GM19463 (cell line): ENCODE results near the gene RAB44.
"Not testable (repeated sequence)": the region's sequence is repeated elsewhere in the genome, so short reads cannot be mapped to it uniquely, and the experiment has no call there.

Experiments
- ATAC-seq: cut with Tn5 transposase; IDR thresholded peaks from one replicate; pipeline ENCODE4 v1.9.1; 2021; ENCODE audit warnings: mild to moderate bottlenecking, moderate library complexity; ENCODE audit not compliant: unreplicated experiment

Gene RAB44

DNA sequence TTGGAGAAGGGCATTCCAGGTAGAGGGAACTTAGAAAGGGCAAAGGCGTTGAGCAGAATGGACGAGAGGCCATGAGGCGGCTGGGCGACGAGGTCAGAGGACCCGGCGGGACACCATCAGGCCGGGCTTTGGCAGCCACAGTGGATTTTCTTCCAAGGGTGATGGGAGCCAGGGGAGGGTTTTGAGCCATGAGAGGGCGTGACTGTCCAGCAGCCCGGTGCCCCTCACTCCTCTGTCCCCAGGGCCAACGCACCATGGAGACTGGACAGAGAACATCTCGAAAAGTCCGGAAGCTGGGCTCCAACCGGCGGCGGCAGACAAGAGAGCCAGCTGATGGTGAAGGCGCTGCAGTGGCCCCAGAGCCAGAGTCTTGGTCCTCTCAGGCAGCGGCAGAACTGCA lies 6.4 kb downstream of the RAB44 start:
- ATAC-seq, result no peak

DNA sequence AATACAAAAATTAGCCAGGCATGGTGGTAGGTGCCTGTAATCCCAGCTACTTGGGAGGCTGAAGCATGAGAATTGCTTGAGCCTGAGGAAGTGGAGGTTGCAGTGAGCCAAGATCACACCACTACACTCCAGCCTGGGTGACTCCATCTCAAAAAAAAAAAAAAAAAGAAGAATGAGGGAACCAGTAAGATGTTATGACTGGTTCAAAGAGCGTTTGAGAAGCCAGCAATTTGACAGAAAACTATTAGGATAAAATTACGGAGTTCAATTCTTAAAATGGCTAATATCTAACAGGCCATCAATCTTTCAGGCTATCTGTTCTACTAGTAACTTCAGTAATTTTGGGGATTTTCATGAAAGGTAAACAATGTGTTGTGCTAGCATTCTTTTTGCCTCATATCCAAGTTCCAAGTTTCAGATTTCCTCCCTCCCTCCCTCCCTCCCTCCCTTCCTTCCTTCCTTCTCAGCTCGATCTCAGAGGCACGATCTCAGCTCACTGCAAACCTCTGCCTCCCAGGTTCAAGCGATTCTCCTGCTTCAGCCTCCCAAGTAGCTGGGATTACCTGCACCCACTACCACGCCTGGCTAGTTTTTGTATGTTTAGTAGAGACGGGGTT lies 7.4 kb downstream of the RAB44 start:
- ATAC-seq, result not testable (repeated sequence)

DNA sequence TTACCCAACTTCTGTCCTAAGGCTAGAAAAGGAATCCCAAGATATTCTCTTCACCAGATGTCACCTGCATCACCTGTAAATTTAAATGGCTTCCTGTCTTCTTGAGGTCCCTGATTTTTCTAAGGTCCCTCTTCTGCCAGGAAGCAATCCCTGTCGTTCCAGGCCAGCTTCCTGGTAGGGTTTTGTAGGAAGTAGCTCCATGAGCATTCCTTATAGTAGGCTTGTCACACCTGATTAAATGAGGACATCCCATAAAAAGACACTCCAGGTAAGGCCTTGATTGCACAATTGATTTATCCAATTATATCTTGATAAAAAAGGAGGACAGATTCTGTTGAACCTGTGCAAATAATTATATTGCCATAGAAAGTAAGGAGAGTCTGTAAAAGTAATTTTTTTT lies 8.7 kb downstream of the RAB44 start:
- no peak for ATAC-seq

DNA sequence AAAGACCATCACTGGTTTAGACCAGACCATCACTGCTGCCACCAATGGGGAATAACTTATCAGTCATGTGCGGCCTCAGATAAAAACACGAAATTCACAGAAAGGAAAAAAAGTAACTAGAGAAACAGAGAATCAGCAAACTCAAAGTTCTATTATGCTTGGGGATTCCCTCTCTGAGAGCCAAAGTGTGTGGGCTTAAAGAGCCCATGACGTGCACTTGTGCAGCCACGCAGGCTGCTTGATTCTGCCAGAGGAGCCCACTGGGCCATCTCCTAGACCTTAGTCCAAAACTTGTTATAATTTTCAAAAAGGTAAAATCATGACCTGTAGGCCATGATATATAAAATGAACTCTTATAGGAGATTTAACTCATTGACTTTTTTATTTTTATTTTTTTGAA lies 15.2 kb downstream of the RAB44 start:
- ATAC-seq, result no peak

DNA sequence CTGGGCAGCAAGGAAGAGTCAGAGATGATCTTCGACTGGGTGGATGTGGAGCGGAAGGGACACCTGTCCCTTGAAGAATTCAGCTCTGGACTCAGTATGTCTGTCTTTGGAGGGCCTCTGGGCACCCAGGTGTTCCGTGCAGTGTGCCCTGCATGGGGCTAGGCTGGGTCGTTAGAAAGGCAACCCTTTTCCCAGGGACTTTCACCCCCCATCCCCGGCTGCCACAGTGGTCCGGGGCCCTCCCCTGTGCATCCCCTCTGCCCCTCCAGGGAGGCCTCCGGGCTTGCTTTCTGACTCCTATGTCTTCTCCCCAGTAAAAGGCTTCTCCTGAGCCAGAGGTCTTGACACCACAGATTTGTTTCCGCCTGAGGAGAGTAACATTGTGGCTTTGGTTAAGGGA lies 16.2 kb downstream of the RAB44 start:
- no peak for ATAC-seq

DNA sequence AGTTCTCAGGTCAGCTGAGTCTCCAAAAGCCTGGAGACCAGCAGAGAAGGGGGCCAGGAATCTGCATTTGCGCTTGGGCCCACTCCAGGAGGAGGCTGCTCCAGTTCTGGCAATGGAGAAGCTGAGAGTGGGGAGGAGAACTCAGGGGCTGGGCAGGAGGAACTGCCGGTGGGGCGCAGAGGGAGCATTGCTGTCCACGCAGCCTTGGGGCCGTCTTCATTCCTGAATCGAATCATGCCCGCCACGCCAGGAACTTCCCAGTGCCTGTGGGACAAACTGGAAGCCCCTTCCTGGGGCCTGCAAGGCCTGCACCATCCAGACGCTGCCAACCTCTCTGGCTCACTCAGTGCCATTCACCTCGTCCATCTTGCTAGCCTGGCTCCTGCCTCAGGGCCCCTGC lies 16.9 kb downstream of the RAB44 start:
- no peak for ATAC-seq

DNA sequence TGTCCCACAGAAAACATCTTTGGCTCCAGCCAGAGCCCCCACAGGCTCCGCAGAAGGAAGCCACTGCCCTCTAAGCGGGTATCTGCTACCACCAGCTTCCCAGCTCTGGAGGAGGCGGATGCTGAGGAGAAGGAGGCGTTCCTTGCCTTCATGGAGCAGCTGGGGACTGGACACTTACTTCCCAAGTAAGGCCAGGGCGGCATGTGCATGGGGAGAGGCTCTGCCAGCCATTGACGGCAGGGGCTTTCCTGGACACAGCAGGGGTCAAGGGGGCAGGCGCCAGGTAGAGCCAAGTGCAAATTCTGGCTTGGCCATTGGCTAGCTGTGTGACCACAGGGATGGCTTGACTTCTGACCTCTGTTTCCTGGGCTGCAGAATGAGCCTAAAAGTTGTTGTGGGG lies 17.8 kb downstream of the RAB44 start:
- no peak for ATAC-seq

DNA sequence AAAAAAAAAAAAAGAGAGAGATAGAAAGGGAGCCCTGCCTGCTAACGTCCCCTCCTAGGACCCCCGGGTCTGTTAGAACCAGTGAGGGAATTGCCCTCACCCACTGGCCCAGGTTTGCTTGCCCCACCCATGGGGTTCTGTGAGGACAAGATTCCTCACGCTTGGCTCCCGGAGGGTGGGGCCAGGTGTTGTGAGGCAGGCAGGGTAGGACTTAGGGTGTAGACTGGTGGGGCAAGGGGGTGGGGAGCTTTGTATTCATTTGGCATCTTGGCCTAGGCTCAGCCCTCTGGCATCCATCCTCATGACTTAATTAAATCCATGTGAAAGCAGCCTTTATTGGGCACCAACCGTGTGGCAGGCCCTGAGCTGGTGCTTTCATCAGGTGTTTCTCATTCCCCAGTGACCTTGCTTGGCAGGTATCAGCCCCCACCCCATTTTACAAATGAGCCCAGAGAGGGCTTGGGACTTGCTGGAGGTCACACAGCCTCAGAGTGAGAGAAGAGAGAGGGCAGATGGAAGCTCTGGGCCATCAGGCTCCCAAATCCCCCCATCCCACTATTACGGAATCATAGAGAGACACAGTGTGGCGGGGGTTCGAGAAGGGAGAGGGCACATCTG lies 19.0 kb downstream of the RAB44 start:
- no peak for ATAC-seq

DNA sequence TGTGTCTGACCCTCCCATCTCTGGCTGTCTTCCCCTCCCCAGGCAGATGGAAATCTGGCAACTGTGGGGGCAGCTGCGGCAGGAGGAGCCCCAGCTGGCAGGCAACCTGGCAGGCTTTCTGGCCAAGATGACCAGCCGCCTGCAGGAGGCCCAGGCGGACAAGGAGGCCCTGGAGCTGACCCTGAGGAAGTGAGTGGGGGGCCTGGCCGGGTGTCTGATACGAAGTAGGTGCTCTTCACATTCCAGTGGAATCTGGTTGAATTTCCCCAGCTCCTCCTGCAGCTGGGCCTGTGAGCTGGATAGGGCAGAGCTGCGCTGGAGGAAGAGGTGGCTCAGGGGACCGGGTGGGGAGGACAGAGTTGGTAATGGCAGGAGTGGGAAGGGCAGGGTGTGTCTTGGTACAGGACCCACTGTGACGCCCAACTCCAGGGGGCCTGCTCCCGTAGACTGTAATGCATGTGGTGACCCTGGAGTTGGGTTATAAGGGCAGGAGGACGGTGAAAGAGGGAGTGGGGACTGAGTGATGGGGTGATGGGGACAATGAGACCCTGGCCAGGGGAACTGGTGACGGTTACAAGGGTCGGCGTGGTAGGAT lies 19.7 kb downstream of the RAB44 start:
- ATAC-seq, result no peak

DNA sequence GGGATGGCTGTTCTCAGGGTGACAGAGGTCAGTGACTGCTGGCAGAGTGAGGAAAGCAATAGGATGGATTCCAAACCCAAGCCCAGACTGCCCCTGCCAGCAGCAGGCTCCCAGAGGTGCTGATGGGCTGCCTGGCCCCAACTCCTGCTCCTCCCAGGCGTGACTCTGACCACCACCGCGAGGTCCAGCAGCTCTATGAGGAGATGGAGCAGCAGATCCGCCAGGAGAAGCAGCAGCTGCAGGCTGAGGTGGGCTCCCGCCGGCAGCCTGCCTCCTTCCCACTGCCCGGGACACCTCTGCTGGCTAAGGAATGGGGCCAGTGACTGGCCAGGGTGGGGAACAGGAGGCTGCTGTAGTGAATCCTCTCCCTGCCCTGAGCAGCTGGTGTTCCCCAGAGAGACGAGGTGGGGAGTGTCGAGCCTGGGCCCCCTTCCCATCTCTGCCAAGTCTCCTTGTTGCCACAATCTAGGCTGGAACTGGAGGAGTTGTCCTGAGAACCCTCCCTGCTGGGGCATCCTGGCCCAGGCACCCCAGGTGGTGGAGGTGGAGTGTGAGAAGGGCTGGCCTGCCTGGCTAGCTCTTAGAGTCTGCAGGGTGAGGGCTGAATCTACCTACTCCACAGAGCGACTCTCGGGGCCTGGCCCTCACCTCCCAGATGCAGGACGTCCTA lies 20.4 kb downstream of the RAB44 start:
- no peak for ATAC-seq

DNA sequence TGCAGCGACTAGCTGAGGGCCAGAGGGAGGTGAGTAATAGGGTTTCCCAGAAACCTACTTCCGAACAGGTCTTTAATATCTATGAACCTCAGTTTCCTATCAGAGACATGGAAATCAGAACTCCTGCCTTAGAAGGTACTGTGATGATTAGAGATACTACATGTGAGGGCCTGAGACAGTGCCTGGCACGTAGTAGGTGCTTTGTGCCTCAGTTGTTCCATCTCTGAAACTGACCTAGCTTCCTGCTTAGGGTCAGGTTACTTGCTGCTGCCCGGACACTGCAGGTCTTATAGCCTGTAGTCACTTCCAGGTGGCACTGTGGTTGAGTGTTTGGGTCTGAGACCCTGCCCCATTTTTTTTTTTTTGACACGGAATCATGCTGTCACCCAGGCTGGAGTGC lies 20.9 kb downstream of the RAB44 start:
- ATAC-seq, result no peak

DNA sequence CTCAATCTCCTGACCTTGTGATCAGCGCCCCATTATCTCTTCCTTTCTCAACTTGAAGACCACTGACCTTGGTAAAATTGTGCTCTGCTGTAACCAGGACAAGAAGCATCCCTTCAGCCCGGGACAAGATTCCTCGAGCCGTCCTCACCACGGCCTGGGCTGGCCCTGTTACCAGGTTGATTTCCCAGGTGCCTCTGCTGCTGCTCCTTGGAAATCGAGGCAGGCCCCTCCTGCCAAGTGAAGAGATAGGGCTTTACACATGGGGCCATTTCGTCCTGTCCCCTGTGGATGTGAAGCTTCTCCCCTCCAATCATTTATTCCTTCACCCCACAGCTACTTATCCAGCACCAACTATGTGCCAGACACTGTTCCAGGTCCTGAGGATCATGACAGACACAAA lies 21.5 kb downstream of the RAB44 start:
- no peak for ATAC-seq

DNA sequence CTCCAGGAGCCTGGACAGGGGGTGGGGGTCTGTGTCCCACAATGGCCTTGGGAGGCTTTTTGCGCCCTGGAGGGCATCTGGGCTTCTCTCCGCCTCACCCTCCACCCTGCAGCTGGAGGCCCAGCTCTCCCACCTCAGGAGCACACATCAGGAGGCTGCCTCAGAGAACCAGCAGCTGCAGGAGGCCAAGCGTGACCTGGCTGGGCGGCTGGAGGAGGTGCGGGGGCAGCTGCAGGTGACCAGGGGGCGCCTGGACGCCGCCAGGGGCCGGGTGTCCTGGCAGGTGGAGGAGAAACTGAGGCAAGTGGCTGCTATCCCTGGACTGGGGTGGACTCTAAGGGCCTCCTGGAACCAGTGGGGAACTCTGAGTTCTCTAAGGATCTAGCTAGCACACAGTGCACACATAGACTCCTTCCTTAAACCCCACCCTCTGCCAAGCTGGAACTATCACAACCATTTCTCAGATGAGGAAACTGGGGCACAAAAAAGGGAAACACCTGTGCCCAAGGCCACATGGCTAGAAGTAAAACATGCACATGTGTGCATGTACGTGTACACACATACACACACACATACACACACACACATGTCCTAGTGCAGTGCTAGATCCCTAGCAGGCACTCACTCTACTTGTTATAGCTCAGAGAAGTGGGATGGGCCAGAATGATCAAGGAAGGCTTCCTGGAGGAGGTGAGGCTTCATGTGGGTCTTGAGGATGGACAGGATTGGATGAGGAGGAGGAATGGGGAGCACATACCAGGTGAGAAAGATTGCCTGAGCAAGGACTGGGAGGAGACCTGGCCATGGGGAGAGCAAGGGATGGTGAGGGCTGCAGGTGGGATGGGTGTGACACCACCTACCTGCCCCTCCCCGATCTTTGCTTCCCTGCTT lies 22.9 kb downstream of the RAB44 start:
- no peak for ATAC-seq

DNA sequence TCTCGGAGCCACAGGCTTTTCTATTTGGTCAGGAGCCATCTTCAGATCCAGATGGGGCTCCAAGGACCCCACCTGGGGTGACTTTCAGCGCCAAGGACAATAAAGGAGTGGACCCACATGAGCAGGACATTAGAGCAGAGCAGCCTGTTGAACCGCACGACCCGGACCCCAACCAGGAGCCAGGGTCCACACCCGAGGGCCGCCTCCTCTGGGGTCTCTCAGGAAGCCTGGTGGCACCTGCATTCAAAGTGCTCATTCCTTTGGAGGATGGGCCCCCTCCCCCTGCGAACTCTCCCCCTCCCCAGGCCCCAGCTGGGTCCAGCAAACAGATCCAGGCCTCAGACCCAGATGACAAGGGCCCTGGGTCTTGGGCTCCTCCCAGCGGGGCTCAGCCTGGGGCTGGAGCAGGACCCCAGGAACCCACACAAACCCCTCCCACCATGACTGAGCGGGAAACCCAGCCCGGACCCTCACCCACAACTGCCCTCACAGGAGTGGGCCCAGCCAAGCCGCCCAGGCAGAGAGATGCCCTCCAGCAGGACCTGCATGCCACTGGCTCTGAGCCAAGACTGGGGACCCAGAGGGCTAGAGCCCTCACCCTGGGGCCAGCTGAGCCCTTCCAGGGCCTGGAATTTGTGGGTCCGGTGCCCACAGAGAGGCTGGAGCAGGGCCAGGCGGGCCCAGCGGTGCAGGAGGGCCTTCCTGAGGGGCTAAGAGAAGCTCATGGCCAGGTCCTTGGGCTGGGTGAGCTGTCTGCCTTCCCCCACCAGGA lies 23.9 kb downstream of the RAB44 start:
- ATAC-seq, result no peak

DNA sequence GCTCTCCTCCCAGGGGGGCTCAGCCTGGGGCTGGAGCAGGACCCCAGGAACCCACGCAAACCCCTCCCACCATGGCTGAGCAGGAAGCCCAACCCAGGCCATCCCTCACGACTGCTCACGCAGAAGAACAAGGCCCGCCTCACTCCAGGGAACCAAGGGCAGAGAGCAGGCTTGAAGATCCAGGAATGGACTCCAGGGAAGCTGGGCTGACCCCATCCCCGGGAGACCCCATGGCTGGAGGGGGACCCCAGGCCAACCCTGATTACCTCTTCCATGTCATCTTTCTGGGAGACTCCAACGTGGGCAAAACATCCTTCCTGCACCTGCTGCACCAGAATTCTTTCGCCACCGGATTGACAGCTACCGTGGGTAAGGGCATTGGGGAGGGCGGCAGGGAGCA lies 24.7 kb downstream of the RAB44 start:
- ATAC-seq, result no peak

DNA sequence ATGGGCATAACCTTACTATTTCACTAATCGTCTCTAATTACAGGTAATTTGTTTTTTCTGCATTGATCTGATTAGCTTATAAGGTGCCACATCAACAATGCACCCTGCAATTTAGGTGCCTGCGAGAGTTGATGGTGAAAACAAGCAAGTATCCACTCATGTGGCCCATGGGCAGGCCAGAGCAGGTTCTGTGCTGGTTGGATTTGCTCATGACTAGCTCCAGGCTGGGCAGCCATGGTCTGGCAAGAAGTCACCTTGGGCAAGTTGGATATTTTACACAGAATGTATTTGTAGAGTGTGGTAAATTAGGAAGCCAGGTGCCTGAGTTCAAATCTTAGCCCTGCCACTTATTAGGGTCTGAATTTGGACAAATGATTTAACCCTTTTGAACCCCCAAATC lies 25.3 kb downstream of the RAB44 start:
- ATAC-seq, result no peak

DNA sequence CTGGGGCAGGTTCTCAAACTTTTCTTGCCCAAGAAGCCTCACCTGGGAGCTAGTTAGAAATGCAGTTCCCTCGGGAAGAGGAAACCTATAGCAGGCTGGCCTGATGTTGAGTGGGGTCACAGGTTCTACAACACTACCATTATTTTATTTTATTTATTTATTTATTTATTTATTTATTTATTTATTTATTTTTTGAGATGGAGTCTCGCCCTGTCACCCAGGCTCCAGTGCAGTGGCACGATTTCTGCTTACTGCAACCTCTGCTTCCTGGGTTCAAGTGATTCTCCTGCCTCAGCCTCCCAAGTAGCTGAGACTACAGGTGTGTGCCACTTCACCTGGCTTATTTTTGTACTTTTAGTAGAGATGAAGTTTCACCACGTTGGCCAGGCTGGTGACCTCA lies 26.4 kb downstream of the RAB44 start:
- ATAC-seq, result not testable (repeated sequence)

DNA sequence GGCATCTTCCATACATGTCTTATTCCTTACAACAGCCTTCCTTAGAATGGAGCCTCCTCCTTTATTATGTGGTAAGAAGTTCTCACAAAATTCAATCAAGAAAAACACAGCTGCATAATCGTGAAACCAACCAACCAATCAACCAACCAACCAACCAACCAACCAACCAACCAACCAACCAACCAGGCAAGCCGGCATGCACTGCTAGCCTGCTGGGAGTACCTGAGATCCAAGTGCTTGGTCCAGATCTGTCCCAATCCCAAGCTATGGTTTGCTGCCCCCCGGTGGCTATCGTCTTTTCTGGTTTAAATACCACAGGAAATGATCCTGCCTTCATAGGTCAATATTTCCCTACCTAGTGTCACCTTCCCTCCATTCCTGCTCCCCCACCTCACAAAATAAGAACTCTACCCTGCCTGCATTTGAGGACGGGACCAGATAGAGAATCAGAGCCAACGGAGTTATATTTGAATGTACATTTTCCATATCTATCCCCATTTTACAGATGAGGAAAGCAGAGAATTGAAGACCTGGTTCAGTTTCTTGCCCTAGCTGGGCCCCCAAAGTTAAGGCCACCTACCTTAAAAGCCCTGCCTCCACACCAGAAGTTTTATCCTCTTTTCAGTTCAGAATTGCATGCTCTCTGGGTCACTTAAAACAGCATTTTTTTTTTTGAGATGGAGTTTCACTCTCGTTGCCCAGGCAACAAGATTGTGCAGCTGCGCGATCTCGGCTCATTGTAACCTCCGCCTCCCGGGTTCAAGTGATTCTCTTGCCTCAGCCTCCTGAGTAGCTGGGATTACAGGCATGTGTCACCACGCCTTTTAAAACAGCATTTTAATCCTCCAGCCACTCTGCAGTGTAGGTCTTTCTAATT lies 27.1 kb downstream of the RAB44 start:
- ATAC-seq, result no peak

DNA sequence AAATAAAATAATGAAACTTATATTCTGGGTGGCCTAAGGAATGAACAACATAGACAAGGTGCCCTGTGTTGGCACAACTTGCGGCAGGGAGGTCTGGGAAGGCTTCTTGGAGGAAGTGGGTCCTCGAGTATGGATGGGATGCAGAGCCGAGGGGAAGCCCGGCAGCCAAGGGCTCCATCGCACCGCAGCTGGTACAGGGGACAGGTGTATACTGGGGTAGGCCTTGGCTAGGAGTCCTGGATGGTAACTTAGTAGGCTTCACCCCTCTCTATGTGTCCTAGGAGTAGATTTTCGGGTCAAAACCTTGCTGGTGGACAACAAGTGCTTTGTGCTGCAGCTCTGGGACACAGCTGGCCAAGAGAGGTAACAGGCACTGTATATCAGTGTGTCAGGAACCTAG lies 28.0 kb downstream of the RAB44 start:
- ATAC-seq, result no peak
